ENCODE data around the gene CAMTA1. TPM values are rescaled to one million over a fixed set of nuclear protein-coding genes. Genes with fewer than 3 reads are reported as not detected.

CAMTA1 gene
- total RNA-seq, 1 donor from 2014 or later: 99.0 TPM

- no peak overlapping the region for H3K27ac Mint-ChIP-seq
- DNase-seq (ENCODE audit: low spot score, unreplicated experiment): no peak
- H3K9me3 Mint-ChIP-seq (ENCODE audit: low read depth): no peaks in the 10 kb centered on the region
- TF ChIP-seq CTCF (IDR thresholded peaks at IDR 0.05; ENCODE audit: unreplicated experiment): no peak
- no peak overlapping the region for H3K4me3 Mint-ChIP-seq (ENCODE audit: low read depth)
- peaks cover 29% of the 10 kb centered on the region for H3K27me3 Mint-ChIP-seq
- H3K4me1 Mint-ChIP-seq (ENCODE audit: low read depth): no peaks in the 10 kb centered on the region
- H3K36me3 Mint-ChIP-seq (ENCODE audit: insufficient read depth): no peaks in the 10 kb centered on the region
Measured at GRCh38 chr1:7008331-7008730, 223.1 kb downstream of the CAMTA1 start.

- no peaks in the 10 kb centered on the region for H3K4me1 Mint-ChIP-seq (ENCODE audit: low read depth)
- H3K27ac Mint-ChIP-seq: no peak overlapping the region
- no peak for DNase-seq (ENCODE audit: low spot score, unreplicated experiment)
- no peaks in the 10 kb centered on the region for H3K36me3 Mint-ChIP-seq (ENCODE audit: insufficient read depth)
- H3K9me3 Mint-ChIP-seq (ENCODE audit: low read depth): no peaks in the 10 kb centered on the region
- peaks cover 25% of the 10 kb centered on the region for H3K27me3 Mint-ChIP-seq
- no peak overlapping the region for H3K4me3 Mint-ChIP-seq (ENCODE audit: low read depth)
- TF ChIP-seq CTCF (IDR thresholded peaks at IDR 0.05; ENCODE audit: unreplicated experiment): no peak
Measured at GRCh38 chr1:7008975-7009740, 223.9 kb downstream of the CAMTA1 start.

- no peak for DNase-seq (ENCODE audit: low spot score, unreplicated experiment)
- Mint-ChIP-seq H3K9me3 (ENCODE audit: low read depth) (no peaks in the 10 kb centered on the region), H3K27me3 (peaks cover 25% of the 10 kb centered on the region), H3K27ac (no peak overlapping the region), H3K4me1 (ENCODE audit: low read depth) (no peaks in the 10 kb centered on the region), H3K4me3 (ENCODE audit: low read depth) (no peak overlapping the region), H3K36me3 (ENCODE audit: insufficient read depth) (no peaks in the 10 kb centered on the region)
- TF ChIP-seq CTCF (IDR thresholded peaks at IDR 0.05; ENCODE audit: unreplicated experiment): no peak
Measured at GRCh38 chr1:7009741-7010525, 224.7 kb downstream of the CAMTA1 start.

- Mint-ChIP-seq H3K9me3 (ENCODE audit: low read depth) (no peaks in the 10 kb centered on the region), H3K36me3 (ENCODE audit: insufficient read depth) (no peaks in the 10 kb centered on the region), H3K4me3 (ENCODE audit: low read depth) (no peak overlapping the region), H3K4me1 (ENCODE audit: low read depth) (no peaks in the 10 kb centered on the region), H3K27ac (no peak overlapping the region), H3K27me3 (peaks cover 24% of the 10 kb centered on the region)
- no peak for TF ChIP-seq CTCF (IDR thresholded peaks at IDR 0.05; ENCODE audit: unreplicated experiment)
- DNase-seq (ENCODE audit: low spot score, unreplicated experiment): no peak
Measured at GRCh38 chr1:7010534-7011200, 225.4 kb downstream of the CAMTA1 start.

GRCh38 chr1:7011826-7012225 lies 226.6 kb downstream of the CAMTA1 start:
- Mint-ChIP-seq H3K36me3 (ENCODE audit: insufficient read depth) (no peaks in the 10 kb centered on the region), H3K27me3 (peaks cover 18% of the 10 kb centered on the region)

More at GRCh38 chr1:7011826-7012225, 226.6 kb downstream of the CAMTA1 start:
- no peak for DNase-seq (ENCODE audit: low spot score, unreplicated experiment)
- H3K4me3 Mint-ChIP-seq (ENCODE audit: low read depth): no peak overlapping the region
- H3K27ac Mint-ChIP-seq: peak overlapping the region; percentile 64
- H3K9me3 Mint-ChIP-seq (ENCODE audit: low read depth): no peaks in the 10 kb centered on the region
- TF ChIP-seq CTCF (IDR thresholded peaks at IDR 0.05; ENCODE audit: unreplicated experiment): no peak
- H3K4me1 Mint-ChIP-seq (ENCODE audit: low read depth): no peaks in the 10 kb centered on the region

Data from progenitor cell of endocrine pancreas (in vitro differentiated cells).